GM18526 (cell line): ENCODE results near the gene TAF8.

Source experiments
- POLR2A ChIP-seq: IDR thresholded peaks from 3 replicates; pipeline ENCODE4 v1.6.1; 2011; ENCODE audit not compliant: insufficient read length; ENCODE audit errors: extremely low read depth

TAF8 gene

DNA sequence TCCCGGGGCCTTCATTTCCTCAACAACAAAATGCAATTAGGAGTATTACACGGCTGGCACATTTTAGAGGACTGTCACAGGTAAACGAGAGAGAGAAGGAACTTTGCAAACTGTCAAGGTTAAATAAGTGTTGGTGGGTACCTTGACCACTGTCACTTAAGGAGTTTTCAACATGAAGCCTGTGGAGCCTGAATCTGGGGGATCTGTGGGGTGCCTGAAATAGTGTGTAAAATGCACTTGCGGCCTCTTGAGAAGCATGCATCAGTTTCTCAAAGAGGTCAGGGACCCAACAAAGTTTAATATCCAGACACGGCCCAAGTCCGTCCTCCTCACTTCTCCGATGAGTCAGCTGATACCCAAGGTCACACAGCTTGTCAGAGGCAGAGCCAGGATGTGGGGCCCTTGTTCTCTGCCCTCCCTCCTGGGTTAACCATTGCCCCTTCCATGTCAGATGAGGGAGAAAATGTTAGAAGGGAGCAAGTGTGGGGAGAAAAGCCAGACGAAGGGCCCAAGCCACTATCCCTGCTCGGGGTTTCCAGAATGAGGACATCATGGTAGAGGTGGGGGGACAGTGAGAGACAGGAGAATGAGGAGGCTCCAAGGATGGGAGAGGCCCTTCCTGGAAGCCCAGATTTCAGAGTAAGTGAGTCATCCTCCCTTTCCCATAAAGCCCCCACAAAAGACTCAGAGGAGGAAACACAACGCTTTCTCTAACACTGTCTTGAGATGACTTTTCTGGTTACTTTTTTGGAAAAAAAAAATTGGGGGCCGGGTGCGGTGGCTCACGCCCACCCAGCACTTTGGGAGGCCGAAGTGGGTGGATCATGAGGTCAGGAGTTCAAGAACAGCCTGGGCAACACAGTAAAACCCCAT, 49.9 kb downstream of the TAF8 start:
- TF ChIP-seq POLR2A: no peak

DNA sequence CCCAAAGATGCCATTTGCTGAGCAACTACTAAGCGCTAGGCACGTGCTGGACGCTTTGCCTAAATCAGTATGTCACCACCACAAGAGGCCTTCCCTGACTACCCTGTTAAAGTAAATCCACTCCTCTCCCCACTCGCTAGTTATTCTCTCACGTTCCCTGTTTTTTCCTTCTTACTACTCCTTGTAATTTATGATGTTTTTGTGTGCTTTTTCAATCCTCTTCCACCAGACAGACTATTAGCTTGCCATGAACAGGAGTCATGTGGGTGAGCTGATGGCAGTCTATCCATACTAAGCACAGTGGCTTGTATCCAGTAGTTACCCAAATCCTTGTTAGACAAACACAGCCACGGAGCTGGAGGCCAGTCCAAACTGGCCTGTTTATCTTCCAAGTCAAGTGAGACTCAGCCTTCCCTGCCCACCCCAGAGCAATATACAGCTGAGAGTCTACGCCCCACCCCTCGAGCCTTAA, 50.9 kb downstream of the TAF8 start:
- TF ChIP-seq POLR2A: no peak

GRCh38 chr6:42103216-42103615, 52.9 kb downstream of the TAF8 start:
- TF ChIP-seq POLR2A: no peak

DNA sequence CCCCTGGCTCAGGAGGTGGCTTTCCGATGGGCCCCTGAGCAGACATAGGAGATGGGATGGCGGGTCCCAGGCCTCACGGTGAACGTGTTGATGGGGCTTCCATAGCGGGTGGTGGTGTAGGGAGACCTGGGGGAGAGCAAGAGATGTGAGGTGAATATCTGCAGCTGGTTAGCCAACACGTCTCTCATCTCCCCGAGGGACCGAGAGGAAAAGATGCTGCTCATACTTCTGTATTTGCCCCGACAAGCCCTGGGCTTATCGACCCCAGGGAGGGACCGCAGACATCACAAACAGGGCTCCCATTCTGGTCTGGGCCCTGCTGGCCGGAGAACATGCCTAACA, 53.4 kb downstream of the TAF8 start:
- no peak for TF ChIP-seq POLR2A

- TF ChIP-seq POLR2A: no peak
Measured at GRCh38 chr6:42104095-42104803, 53.9 kb downstream of the TAF8 start.

DNA sequence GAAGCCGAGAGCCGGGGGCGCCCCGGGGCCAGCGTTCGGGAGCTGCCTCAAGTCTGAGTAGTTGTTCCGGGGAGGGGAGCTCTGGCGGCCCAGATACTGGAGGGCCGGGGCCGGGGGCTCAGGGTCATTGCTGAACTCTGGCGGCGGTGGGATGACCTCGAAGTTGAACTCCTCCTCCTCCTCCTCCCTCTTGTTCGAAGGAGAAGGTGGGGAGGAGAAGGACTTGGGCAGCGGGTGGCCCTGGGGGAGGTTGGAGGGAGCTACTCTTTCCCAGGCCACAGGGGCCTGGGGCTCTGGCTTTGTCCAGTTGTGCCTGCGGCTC, 54.4 kb downstream of the TAF8 start:
- TF ChIP-seq POLR2A: no peak

DNA sequence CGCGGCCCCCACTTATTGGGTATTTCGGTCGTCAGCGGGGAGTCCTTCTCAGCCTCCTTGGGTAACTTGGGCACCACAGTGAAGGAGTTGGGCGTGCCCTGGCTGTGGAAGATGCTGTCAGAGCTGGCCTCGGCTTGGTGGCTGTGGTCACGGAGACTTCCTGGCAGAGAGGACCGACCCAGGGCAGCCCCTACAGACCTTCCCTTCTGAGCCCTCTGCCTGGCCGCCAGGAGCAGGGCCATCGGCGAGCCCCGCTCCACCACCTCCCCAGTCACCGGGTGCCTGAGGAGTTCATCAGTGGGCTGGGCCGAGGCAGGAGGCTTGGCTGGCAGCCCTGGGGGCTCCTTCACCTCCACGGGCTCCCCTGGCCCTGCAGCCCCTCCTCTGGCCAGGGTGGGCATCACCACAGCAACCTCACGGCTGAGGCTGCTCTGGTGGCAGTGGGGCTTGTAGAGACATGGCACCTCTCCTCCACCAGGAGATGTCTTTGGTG, 54.9 kb downstream of the TAF8 start:
- no peak for TF ChIP-seq POLR2A

- TF ChIP-seq POLR2A: no peak
Measured at GRCh38 chr6:42105709-42106108, 55.4 kb downstream of the TAF8 start.

- TF ChIP-seq POLR2A: no peak
Measured at GRCh38 chr6:42106112-42107023, 56.0 kb downstream of the TAF8 start.

- no peak for TF ChIP-seq POLR2A
Measured at GRCh38 chr6:42108071-42108470, 57.7 kb downstream of the TAF8 start.

DNA sequence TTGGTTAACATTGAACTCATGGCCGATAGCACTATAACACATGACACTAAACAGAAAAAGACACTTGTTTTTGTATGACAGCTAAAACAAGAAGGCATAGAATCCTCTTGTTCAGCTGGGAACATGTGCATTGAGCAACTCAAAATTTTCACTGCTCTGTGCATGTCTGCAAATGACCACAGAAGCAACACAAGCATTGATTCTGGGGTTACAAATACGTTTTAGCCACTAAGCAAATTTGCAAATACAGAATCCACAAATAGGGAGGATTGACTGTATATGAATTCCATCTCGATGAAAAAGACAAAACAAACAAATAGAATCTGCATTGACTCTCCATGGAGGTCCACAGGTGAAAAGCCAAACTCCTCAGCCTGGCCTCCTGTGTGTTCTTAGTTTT, 60.4 kb downstream of the TAF8 start:
- TF ChIP-seq POLR2A: no peak

DNA sequence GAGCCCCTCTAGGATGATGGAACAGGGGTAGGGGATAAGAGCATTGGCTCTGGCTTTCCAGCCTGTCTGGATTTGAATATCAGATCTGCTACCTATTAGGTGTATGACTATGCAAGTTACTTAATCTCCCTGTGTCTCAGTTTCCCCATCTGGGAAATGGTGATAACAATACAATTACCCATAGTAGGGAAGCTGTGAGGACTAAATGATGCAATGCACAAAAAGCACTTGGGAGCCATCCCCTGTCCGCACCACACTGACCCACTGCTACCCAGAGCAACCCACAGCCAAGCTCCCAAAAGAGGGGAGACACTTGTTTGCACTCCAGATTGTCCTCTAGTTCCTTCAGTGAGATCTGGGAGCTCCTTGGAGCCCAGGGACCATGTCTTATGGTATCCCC, 62.0 kb downstream of the TAF8 start:
- TF ChIP-seq POLR2A: no peak

DNA sequence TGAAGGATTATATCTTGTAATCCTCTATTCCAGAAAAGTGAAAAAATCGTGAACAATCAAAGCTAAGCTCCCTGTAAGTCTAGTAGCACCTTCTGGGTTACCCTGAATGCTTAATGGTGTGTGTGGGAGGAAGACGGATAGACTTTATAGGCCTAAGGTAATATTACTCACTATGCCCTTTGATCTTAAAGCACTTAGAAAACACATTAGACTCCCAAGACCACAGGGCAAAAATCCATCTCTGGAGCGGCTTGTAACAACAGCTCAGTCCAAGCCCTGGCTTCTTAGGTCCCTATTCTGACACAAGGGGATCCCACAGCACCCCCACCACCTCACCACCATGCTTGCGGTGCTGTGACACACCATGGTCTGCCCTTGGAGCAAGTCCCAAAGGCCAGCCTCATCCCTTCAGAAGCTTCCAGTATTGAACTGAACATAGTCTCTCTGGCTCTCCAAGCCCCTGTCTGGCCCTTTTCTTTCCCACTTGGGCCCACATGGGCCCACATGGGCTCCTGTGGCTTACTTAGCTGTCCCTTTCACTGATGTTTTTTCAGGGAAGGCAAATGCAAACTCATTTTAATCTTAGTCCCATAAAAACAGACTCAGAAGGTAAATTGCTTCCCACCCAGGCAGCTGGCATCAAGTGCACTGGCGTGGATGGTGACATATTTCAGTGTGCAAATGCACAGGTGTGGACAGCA, 63.8 kb downstream of the TAF8 start:
- TF ChIP-seq POLR2A: no peak

- no peak for TF ChIP-seq POLR2A
Measured at GRCh38 chr6:42117843-42118161, 67.5 kb downstream of the TAF8 start.

DNA sequence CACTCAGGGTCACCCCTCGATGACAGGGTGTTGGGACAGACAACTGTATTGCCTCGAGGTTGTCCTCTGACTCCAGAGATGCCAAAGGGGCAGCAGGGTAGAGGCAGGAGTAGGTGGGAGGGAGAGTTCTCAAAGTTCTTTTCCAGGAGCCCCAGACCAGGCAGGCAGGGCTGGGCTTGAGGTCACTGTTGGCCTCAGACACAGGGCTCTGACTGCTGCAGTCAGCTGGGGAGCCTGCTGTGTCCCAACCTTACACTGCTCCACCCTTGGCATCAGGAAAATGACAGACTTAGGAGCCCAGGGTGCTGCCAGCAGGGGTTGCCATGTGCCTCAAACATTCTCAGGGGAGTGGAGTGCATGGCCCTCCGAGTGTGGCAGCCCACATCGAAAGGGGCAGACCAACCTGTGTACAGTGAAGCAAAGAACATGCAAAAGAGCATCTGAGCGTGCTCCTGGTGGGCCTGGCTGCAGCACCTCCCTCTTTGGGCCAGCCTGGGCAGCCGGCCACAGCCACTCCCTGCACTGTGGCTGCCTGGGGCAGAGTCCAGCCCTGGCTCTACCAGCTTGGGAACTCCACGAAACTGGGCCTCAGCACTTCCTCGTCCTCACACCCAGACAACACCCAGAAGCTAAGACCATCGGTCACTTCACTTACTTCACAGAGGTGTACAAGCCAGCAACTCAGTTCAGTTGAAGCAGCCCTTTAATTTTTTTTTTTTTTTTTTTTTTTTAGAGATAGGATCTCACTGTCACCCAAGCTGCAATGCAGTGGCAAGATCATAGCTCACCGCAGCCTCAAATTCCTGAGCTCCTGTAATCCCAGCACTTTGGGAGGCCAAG, 68.1 kb downstream of the TAF8 start:
- TF ChIP-seq POLR2A: no peak
